Stimulated activated CD4-positive, alpha-beta T cell treated with anti-CD3 and anti-CD28 coated beads, Interleukin-4, amount 100 ng/mL, for 24 hours (primary cell): ENCODE results near the gene KATNB1.
"Not testable (repeated sequence)": the region's sequence is repeated elsewhere in the genome, so short reads cannot be mapped to it uniquely, and the experiment has no call there.

Experiments
- DNase-seq: peaks from one replicate; pipeline ENCODE4 v3.0.0-alpha.2; 2020

The KATNB1 gene

DNA sequence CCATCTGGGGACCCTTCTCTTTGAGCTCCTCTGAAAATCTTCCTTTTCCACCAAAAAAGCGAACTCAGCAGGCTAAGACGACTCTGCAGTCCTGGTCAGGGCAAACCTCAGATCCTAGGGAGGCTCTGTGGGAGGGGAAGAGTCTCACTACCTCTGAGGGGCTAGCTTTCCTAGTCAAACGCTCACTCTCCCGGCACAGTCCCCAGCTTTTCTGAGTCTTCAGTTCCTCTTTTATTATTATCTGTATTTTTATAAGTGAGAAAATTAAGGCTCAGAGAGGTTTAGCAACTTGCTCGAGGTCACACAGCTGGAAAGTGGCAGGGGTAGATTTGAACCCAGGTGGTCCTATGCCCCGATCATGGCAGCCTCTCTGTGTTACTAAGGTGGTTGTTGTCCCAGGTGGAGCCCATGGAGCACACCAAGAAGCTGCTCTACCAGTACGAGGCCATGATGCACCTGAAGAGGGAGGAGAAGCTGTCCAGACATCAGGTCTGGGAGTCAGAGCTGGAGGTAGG lies 9.1 kb upstream of the KATNB1 start:
- no peak for DNase-seq

DNA sequence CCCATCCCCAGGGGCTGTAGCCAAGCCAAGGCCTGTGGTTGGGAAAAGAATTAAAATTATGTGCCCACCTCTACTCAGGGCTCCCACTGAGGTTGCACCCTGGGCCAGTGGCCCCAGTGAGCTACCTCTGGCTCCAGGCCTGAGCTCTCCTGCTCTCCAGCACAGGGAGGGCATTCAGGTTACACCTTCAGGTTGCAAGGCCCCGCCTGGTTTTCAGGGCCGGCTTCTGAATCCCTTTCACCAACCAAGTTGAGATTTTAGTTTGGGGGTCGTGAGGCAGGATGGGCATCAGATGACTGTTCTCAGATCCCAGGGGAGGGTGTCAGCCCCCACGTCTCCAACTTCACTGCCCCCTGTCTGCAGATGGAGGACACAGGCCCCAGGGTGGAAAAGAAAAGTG lies 8.0 kb upstream of the KATNB1 start:
- DNase-seq: no peak

DNA sequence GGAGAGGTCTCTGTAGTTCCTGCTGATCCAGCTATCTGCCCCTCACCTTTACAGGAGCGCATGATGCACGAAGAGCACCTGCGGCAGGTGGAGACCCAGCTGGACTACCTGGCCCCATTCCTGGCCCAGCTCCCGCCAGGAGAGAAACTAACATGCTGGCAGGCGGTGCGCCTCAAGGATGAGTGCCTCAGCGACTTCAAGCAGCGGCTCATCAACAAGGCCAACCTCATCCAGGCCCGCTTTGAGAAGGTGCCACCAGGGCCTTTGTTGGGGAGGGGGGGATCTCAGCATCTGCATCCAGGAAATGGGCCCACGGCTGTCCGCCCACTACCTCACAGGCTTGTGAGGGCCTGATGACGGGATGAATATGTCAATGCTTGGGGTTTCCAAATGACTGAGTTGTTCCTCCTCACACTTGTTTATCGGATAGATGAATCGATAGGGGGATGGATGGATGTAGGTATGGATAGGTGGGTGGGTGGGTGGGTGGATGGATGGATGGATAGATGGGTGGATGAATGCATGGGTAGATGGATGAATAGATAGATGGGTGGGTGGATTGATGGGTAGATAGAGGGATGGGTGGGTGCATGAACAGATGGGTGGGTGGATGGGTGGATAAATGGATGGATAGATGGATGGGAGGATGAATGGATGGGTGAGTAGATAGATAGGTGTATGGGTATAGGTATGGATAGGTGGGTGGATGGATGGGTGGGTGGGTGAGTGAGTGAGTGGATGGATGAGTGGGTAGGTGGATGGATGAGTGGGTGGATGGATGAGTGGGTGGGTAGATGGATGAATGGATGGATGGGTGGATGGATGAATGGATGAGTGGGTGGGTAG lies 7.0 kb upstream of the KATNB1 start:
- no peak for DNase-seq

DNA sequence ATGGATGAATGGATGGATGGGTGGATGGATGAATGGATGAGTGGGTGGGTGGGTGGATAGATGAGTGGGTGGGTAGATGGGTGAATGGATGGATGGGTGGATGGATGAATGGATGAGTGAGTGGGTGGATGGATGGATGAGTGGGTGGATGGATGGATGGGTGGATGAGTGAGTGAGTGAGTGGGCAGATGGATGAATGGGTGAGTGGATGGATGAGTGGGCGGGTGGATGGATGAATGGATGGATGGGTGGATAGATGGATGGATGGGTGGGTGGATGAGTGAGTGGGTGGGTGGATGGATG lies 6.4 kb upstream of the KATNB1 start:
- no peak for DNase-seq

DNA sequence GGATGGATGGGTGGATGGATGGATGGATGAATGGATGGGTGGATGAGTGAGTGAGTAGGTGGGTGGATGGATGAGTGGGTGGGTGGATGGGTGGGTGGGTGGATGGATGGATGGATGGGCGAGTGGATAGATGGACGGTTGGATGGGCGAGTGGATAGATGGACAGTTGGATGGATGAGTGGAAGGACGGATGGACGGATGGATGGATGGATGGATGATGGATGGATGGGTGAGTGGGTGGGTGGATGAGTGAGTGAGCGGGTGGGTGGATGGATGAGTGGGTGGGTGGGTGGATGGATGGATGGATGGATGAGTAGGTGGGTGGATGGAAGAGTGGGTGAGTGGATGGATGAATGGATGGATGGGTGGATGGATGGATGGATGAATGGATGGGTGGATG lies 5.7 kb upstream of the KATNB1 start:
- DNase-seq: not testable (repeated sequence)

DNA sequence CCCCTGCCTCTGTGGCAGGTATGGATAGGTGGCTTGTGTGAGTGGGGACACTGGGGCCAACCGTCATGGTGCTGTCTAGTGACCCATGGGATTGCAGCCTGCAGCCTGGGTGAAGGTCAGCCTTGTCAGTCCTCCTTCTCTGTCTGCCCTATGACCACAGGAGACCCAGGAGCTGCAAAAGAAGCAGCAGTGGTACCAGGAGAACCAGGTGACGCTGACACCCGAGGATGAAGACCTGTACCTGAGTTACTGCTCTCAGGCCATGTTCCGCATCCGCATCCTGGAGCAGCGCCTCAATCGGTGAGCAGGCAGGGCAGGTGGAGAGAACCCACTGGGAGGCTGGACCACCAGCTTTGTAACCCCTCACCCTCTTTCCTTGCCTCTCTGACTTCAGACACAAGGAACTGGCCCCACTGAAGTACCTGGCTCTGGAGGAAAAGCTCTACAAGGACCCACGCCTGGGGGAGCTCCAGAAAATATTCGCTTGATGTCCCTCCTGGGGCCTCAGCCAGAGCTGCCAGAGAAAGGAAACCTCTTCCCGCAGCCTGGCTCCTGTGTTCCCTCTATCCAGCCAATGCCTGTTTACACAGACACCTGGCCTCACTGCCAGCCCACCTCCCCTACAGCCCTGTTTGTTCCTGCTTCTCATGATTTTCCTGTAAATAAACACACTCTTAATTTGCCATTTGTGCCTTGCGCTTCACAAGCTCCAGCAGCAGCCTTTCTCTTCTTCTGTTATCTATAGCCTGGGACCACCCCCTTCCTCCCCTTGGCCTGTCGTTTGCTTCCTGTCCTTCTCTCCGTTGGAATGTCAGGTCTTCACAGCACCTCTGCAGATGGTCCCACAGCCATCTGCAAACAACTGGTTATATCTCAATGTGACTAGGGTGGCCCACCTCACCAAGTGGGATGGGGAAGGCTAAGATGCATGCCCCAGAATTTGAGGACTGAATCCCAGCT lies 4.5 kb upstream of the KATNB1 start:
- DNase-seq: no peak

DNA sequence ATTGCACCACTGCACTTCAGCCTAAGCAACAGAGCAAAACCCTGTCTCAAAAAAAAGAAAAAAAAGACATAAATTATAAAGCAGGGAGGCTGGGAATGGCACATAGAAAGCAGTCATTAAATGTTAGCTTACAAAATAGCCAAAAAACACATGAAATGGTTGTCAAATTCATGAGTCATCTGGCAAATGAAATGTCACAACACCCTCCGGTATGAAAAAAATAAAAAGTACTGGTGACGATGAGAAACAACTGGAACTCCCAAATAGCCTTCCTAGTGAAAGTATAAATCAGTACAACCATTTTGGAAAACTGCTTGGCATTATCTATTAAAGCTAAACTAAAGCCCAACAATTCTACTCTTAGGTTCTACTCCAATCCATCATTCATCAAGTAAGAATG lies 3.5 kb upstream of the KATNB1 start:
- no peak for DNase-seq

DNA sequence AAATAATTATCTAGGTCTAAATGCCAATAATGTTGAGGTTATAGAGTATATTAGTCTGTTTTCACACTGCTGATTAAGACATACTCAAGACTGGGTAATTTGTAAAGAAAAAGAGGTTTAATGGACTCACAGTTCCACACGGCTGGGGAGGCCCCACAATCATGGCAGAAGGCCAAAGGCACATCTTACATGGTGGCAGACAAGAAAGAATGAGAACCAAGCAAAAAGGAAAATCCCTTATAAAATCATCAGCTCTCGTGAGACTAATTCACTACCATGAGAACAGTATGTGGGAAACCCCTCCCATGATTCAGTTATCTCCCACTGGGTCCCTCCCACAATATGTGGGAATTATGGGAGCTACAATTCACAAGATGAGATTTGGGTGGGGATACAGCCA lies 2.9 kb upstream of the KATNB1 start:
- no peak for DNase-seq

DNA sequence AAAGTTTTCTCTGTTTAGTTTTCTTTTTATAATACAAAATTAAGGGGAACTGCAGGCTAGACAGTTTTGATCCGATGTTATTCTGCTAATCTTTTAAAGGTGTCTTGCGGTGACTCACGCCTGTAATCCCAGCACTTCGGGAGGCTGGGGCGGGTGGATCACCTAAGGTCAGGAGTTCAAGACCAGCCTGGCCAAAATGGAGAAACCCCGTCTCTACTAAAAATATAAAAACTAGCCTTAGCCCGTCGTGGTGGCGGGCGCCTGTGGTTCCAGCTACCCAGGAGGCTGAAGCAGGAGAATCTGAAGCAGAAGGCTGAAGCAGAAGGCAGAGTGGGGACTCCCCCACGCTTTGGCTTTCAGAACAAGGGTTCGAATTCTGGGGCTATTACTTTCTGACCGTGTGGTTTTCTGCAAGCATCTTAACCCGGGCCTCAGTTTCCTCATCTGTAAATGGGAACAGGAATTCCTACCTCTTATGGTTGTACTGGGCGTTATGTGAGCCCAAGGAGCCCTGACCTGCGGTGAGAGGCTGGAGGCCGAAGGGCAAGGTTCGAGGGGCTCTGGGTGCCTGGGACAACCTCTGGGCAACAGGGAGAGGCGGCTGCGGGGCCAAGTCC lies 1.2 kb upstream of the KATNB1 start:
- no peak for DNase-seq

DNA sequence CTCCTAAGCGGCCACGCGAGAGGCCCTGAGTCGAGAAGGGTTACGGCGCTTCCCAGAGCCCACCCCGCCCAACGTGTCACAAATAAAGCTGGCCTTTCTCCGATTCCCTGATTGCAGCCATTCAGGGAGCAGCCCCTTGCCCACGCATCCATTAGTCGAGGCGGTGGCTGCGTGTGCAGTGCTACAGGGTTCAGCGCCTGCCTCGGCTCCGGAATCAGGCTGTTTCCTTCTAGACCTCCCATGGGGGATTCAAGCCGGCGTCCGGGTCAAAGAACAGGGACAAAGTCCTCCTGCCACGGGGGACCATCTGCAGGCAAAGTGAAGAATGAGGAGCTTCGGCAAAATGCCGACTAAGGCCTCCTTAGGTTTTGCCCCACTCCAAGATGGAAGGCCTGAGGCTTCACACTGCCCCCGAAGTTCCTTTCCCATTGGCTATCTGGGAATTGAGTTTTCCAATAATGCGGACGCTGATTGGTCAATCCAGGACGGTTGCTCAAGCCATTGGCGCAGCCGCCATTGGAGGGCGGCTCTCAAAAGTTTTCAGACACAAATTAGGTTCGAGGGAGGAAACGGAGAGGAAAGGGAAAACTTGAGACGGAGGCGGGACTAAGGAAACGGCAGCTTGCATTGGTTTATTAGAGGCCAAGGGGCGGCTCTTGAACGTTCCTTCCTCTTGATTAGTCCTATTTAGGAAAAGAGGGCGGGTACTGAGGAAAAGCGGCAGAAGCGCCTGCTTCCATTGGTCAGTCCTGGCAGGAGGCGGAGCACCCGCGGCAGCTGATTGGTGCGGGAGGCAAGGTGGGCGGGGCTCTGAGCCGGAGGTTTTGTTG lies 430 bp upstream of the KATNB1 start:
- DNase-seq: peak; percentile 99

DNA sequence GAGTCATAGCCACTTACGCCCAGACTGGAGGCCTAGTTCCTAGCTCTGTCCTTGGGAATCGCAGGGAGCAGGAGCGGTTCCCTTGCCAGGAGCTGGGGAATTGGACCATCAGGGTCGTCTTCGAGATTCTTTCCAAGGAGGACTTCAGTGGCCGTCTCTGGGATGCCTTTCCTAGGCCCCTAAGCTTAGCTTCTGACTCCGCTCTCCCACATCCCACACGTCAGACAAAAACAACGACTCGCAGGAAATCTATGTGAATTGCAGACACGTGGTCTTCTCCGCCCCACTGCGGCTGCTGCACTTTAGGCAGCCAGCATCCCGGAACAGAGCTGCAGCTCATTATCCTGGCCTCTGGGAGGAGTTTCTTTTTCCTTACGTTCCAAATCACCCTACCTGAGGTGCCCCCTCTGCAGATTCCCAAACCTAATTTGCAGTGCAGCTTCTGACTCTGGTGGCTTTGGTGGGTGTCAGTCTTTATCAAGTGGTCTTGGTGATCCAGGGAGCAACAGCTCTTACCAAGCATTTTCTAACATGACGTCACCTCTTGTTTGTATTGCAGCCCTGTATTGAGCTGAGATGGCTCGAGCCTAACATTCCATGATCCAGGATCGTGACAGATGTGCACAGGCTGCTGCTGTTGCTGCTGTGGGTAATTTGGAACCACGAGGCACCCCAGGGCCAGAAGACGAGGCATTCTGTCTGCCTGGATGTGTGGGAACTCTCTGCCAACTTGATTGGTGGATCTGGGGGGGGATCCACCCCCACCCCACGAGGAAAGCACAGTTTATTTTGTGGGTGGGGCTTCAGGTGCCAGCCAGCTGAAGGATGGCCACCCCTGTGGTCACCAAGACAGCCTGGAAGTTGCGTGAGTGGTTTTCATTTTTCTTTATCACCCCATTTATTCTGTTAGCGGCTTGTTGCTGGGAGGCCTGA lies 1.1 kb downstream of the KATNB1 start:
- DNase-seq: peak; percentile 48

DNA sequence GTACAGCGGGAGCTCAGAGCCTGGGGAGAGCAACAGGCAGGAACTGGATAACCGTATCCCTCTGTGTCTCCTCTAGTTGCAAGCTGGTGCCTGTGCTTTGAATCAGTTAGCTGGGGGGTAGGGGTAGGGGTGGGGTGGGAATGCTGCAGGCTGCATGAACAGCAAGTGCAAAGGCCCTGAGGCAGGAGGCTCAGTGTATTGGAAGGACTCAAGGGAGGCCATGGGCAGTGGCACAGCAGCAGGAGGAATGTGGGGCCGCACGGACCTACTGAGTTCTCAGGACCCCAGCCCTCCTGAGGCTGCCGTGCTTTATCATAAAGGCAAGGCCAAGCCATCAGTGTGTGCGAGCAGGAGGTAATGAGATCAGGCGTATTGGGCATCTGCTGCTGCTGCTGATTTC lies 3.3 kb downstream of the KATNB1 start:
- no peak for DNase-seq

DNA sequence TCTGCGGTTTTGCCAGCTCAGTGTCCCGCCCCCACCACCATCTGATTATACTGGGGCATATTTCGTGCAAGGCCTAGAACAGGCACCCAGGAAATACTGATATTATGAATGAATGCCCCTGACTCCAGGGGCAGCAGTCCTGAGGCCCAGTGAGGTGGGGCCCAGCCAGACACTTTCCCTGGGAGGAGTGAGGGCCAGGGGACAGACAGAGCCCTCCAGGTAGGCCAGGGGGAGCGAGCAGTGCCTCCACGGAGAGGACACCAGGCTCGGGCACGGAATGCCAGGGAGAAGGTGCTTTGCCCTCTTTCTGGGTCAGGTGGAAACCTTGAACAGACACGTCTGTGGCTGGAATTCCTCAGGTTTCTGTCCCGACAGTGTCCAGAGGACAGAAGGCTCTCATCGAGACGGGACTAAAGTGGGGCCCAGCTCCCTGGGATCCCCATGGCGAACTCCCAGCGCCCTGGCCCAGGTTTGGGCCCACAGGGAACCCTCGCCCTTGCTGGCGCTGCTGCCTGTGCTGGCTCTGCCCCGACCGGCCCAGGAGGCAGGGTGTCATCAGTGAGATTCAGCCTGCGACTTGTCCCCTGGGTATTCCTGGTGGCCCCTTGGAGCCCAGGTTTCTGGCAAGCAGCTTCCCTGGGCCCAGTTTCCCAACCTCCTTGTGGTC lies 4.3 kb downstream of the KATNB1 start:
- no peak for DNase-seq

DNA sequence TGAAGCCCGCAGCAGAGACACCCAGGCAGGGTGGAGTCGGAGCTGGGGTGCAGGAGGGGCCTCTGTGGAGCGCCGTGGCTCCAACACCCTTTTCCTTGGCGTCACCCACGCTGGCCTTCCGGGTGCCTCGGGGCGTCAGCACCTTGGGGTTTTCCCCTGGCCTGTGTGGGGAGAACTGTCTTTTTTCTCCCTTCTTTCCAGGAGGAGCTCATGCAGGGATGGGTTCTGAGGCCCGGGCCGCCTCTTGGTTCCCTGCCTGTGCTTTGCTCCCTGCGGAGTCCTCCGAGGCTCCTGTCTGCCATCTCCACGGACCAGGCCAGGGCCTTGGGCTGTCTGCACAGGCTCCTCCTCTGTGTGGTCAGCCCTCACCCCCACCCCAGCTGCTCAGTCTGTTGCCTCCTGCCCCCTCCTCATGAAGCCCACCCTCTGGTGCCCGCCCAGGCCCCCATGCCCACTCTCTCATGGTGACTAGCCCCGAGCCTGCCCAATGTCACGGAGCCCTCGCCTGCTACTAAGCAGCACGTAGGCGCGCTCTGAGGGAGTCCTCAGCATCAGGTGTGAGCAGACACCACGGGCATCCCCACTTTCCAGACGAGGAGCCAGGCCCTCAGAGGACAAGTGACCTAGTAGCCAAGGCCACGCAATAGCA lies 5.0 kb downstream of the KATNB1 start:
- no peak for DNase-seq

DNA sequence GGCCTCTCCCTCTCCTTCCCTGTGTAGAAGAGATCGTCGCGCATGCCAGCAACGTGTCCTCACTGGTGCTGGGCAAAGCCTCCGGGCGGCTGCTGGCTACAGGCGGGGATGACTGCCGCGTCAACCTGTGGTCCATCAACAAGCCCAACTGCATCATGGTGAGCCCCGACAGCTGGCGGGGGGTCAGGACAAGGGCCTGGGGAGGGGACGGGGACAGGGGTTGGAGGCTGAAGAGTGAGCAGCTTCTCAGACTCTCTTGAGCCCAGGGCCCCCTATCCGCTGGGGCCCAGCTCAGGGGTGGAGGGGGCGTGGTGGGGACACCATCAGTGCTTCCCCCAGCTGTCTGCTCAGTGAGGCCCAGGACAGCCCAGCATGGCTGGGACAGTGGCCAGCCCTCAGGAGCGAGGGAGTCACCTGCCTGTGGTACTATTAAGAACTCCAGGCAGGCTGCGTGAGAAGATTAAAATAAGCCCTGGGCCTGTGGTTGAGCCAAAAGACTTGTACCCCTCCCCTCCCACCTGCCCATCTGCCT lies 6.2 kb downstream of the KATNB1 start:
- no peak for DNase-seq

DNA sequence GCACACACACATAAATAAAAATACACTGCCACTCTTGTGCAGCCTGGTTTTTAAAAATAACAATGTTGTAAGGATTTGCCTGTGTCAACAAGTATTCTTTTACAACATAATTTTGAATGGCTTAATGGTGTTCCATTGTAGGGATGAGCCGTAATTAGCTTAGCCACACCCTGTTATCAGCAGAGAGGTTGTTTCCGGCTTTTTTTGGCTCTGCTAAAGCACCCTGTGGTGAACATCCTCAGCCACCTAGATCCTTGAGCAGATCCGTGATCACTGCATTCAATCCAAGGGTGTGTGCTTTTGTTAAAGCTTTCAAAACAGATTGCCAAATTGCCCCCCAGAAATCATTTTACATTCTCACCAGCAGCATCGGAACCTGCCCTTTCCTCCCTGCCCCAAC lies 7.0 kb downstream of the KATNB1 start:
- DNase-seq: no peak

DNA sequence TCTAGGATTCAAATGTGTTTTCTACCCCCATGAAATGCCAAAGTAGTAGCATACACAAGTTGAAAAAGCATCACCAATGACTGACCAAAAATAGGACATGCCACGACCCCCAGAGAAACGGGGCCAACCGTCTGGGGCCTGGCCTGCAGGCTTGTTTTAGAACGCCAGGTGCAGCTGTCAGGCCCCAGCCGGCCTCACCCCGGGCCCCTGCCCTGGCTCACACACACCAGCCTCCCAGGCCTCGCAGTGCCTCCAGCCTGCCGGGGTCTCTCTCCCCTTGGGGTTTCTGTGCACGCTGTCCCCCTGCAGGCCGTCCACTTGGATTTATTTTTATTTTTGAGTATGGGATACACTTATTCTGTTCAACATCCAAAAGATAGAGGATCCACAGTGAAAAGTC lies 7.9 kb downstream of the KATNB1 start:
- DNase-seq: no peak

DNA sequence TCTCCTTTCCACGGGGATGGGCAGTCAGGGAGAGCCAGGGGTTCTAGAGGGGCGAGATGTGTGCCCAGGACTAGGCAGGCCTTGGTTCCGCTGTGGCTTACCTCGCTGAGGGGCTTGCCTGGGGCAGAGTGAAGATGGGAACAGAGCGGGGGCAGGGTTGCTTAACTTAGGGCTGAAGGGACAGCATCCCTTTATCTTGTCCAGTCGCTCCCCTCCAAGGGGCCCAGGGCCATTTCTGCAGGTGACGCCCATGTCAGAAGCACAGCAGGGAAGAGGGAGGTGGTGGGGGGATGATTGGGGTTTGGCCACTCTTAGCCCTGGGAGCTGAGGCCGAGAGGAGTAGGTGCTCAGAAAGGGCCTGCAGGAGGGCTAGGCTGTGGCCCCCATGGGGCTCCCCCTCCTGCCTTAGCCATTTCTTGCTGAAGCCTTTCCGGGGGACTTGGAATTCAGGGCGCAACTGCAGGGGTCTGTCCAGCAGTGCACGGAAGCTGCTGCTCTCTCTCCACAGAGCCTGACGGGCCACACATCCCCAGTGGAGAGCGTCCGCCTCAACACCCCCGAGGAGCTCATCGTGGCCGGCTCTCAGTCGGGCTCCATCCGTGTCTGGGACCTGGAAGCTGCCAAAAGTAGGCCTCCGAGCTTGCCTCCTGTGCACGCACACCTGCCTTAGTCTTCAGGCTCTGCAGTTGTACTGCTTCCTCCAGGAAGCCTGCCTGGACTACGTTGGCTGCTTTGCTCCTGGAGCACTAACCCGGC lies 8.5 kb downstream of the KATNB1 start:
- no peak for DNase-seq

DNA sequence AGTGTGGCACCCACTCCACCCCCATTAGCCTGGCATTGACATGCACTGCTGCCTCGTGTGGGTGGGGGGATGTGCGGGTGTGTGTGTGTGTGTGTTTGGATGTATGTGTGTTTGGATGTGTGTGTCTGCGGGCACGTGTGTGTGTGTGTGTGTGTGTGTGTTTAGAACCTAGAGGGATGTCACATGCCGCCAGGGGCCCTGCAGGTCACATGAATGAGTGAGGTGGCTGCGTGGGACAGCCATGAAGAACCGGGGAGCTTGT lies 9.0 kb downstream of the KATNB1 start:
- DNase-seq: no peak

DNA sequence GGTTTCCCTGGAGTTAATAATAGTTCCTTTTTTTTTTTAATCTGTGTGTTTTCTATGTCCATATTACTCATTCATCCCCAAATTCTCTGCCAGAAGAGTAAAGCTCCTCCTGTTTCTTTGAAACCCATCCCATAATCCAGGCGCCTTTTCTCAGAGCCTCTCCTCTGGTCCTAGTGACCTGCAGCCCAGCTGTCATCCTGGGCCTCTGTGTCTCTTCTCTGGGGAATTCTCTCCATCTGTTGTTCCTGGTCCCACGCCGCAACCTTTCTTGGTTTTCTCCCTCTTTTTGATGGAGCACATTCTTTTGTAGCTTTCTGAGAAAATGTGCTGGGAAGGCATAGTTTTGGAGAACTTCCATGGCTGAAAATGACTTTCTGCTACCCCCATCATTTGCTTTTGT lies 10.2 kb downstream of the KATNB1 start:
- DNase-seq: no peak
